Stimulated activated CD8-positive, alpha-beta memory T cell treated with anti-CD3 and anti-CD28 coated beads, Interleukin-12 subunit alpha, Interleukin-12 subunit beta, amount 100 ng/mL, for 24 hours (primary cell): ENCODE results near the gene AKAP8.

ENCODE experiments used
- DNase-seq: peaks from one replicate; pipeline ENCODE4 v3.0.0-alpha.2; 2020; ENCODE audit errors: extremely low read depth

The AKAP8 gene

DNA sequence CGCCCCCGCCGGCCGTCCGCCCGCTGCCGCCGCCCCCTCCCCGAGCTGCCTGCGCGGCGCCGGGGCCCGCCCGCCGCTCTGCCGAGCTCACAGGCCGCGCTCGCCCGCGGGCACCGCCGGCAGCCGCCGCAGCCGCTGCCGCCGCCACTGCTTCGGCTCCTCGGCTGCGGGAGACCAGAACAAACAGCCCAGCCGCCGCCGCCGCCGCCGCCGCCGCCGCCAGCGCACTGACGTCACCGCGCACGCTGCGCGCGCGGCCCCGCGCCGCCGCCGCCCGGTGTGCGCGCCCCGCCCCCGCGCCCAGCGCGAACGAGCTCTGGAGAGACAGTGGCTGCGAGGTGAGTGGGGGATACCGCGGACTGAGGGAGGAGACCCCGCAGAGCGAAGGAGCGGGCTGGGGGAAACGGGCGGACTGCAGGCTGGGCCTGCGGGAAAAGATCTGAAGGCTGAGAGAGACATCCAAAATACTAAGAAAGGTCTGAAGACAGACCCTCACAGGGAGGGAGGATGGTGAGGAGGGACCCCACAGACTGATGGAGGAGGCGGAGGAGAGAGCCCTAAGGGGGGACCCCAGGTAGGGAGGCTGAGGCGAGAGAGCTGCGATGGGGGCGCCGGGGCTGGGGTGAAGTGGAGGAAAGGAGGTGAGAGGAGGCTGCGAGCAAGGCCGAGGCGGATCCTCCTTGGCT is 47.1 kb downstream of the AKAP8 start, which contains the start of gene BRD4:
TSS of gene BRD4 (minus strand) at position 229 of the 686 bp plus-strand sequence. CDS start 59,440 bp downstream, outside the sequence.
- peak; percentile 43 for DNase-seq

DNA sequence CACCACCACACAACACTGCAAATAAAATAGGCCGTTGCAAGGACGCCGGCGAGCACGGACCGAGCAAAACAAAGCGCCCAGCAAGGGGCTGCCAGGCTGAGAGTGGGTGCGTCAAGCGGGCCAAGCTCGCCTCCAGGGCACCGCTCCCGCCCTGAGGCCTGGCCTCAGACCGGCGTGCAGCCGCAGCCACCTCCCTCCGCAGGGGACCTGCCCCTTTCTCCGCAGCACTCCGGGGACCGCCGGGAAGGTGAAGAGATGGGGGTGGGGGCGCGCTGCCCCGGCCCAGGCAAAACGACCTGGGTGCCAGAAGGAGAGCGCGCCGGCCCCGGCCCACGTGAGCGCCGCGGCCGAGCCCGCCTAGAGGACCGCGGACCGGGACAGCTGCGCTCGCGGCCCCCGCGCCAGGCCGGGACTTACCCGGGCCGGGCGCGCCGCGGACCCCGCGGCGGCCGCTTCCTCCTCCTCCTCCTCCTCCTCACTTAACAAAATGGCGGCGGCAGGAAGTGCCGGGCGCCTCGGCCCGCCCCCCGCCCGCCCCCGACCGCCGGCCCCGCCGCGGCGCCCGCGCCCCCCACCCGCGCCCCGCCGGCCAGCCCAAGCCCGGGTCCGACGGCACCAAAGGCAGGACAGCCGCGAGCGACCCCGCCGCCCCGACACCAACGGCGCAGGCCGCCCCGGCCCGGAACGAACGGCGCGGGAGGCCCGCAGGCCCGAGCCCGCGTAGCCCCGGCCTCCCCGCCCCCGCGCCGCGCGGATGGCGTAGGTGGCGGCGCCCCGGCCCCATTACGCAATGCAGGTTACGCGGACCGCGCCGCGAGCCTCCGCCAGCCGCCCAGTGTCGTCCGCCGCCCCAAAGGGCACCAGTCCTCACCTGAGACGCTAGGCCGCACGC is 47.9 kb downstream of the AKAP8 start:
- peak; percentile 28 for DNase-seq

DNA sequence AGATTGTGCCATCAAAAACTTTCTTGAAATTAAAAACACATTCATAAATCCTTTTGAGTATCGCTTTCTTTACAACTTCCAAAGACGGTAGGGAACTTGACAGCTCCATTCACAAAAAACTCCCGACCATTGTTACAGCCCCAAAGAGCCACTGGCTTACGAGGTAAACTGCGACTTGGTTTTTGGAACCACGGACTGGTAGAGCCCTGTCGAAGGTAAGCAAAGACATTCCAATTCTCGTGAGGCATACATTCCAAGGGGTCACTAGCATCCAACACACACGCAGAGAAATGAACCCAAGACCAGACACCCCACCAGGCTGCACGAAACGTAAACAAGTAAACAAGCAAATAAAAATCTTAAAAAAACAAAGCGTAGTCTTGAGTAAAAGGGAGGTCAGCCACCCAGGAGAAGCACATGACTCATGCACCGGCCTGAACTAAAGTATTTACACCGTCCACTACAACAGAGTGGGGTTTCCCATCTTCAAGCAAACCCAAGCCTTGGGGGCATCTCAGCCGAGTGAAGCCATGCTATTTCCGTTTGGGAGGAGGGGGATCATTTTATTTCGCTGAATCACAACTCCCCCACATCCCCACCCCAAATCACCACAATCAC is 48.7 kb downstream of the AKAP8 start:
- DNase-seq = no peak

DNA sequence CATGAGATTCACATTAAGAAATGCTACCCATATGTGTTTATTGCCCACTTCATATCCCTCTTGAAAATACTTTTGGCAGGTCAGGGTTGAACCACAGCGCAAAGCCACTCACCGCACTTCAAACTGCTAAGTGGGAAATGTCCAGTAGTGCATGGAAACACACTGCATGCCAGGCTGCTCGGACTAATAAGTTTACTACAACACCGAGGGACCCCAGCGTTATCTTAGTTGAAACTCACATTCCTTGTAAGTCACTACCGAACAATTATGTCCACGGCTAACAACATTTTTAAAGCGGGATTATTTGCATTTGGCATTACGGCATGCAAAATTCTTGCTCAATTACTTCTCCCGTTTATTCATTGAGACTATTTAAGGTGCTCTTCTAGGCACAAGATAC is 51.3 kb downstream of the AKAP8 start:
- DNase-seq = no peak

DNA sequence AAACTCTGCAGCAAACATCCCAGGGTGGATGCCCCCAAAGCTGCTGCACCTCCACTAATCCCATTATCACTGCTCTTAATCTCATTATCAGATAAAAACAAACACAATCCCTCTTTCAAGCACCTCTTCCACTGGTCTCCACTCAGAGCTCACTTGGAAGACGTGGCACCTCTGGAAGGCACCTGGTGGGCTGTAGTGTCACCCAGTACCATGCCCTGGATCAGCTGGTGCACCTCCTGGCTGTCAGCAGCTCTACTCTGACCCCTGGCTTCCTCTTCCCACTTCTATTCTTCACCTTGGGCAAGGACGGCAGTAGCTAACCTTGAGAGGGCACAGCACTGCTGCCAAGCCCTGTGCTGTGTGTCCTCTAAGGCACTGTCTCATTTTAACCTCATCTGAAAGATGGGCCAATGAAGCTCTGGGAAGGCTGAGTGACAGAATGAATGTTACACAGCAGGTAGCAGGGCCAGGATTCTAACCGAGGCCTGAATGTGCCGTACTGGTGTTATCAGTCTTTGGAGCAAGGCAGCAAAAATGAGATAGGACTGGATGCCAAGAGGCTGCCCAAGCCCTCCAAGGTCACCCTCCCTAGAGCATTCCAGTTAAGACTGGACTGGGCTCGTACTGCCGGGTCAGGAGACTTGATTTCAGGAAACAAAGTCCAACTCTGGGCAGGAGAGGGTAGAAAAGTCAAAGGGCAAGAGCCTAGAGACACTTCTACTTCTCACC is 54.6 kb downstream of the AKAP8 start:
- DNase-seq = no peak

DNA sequence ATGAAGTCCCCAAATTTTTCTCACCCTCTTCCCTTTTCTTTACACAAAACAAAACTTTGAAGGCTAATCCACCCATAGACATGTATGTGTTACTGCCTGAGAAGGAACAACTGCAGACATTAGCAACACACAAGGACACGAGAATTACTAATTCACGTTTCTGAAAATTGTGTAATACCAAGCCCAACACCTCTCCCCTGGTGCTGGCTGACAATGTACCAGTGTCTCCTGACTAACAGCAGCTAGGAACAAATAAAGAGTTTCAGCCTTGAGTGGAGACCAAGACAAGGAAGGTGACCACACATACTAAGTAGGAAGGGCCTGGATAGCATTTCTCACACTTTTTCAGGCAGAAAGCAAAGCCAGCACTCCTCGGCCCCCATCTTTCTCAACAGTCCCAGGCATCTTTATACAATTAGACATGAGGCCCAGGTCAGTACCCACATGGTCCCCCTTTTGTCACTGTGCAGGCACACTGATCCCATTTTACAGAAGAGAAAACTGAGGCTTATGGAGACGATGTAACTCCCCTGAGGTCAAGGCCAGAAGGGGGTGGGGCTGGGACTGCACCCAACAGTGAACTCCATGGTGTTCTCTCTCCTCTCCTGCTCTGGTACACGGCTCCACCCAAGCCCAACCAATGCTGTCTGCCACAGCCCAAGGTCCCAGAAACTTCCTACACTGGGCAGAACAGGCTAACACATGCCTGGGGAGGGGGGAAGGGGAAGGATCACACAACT is 55.9 kb downstream of the AKAP8 start:
- no peak for DNase-seq

DNA sequence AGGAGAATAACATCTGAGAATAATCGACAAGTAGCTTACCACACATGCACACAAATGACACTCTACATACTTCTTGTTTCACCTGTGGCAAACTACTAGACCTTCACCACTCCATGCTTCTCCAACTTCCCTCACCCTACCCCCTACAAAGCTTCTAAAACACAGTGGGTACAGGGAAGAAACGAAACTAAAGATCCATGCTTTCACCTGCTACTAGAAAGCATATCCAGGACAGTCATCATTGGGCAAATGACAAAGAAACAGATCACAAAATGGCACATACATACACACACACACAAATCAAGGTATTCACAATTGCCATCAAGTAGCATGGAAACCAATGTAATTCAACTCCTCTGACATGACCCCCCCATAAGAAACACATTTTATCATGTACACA is 57.8 kb downstream of the AKAP8 start:
- no peak for DNase-seq

DNA sequence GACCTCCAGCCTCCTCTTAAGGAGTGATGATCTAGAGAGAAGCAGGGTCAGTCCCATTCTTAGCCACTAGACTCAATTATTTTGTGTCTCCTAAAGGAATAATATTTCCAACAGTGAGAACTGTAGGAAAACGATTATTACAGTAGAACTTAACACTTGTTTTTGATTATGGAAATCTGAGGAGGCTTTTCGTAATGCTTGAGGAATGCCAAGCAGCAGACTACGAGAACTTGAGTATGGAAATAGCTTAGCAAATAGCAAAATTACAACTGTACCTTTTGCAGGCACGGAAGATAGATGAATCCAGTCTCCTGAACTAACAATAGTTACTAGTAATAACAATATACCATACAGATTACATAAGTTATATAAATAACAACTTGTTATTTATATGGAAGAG is 59.5 kb downstream of the AKAP8 start:
- no peak for DNase-seq

DNA sequence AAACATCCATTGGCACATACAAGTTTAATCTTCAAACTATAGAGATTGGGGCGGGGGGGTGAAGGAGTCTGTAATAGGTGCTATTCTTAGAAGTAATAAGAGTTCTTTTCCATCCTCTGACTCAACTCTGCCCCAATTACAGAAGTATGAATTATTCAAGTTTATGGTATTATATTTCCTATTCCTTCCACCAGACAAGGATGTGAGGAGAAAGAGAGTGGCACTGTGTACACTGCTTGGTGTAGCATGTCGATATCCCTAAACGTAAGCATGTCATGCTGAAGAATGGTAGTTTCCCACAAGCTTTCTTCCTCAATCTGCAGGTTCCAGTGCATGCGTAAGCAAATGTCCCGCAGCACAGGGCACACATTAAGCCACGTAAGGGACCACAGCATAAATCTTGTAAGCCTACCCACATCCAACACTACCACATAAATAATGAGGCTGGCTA is 61.3 kb downstream of the AKAP8 start:
- DNase-seq = no peak

DNA sequence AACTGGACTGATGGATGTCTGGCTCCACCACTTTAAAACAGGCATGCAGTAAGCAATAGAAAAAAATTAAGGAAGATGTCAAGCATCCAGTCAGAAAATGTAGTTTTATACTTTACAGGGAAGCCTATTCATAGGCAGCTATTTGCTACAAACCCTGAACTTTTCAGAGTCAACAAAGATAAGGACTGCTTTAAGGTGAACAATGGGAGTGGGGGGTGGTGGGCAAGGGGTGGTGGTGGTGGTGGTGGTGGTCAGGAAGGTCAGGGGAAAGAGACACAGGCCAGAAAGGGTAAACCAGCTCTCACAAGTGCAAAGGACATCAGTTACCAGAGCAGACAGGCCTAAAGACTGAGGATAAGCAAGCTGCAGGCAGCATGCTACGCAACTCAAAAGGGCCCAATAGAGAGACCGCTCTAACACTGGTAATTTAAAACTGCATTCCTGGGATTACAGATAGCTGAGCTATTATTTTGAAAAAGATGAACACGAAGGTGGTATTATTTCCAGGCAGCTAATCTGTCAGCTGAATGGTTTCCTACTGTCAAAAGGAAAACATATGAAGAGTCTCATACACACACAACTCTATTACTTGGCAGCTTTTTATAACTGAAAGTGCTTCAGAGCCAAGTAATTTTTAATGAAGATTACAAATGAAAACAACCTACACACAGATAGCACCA is 62.1 kb downstream of the AKAP8 start:
- no peak for DNase-seq

DNA sequence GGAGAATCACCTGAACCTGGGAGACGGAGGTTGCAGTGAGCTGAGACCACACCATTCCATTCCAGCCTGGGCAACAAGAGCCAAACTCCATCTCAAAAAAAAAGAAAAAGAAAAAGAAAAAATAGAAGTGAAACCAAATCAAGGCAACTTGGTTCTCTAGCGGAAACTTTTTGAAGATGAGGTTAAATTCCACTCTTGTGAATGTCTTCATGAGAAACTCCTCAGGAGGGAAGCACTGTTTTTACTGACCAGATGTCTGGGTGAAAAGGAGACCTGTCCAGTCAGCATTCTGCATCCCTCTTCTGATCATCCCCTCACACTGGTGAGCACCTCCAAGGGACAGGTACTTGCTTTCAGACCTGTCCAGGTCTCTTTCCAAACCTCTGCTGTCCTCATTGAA is 63.1 kb downstream of the AKAP8 start:
- no peak for DNase-seq

DNA sequence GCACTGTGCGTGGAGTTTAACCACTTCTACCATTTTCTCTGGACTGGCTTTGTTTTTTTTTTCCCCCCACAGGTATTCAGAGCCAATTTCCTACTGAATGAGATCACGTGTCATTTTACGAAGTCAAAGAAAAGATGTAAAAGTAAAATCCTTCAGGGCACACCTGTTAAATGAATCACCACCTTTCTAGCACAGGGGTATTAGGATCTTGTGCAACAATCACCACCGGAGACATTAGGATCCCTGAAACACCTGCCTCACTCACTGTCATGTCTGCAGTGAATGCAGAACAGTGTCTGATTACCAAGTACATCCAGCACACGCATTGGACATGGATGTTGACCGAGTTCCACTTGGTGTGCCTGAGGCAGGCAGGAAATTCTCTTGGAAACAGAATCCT is 64.5 kb downstream of the AKAP8 start:
- DNase-seq = no peak

DNA sequence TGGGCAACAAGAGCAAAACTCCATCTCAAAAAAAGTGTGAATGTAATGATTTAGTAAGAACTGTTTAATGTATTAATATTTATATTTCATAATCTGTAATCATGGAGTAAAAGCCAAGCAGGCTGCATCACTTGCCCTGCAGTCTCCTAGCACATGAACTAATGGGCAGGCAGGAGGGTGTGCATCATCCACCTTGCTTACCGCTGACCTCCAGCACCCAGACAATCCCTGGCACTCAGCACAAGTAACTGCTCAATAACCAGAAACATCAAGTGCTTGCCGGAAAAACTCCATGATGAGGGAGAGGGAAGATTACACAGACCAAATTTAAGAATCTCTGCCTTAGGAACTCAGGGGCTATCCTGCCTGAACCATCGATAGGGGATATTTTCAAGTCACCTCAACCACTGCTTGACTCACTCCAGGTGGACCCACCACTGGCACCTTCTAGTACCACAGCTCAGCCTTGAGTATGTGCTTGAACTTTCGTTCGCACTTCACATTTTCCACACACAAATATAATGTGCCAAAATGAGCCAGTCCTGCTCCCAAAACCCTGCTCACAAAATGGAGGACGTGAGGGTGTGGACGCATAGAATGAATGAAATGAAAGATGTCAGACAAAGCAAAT is 65.8 kb downstream of the AKAP8 start:
- no peak for DNase-seq

DNA sequence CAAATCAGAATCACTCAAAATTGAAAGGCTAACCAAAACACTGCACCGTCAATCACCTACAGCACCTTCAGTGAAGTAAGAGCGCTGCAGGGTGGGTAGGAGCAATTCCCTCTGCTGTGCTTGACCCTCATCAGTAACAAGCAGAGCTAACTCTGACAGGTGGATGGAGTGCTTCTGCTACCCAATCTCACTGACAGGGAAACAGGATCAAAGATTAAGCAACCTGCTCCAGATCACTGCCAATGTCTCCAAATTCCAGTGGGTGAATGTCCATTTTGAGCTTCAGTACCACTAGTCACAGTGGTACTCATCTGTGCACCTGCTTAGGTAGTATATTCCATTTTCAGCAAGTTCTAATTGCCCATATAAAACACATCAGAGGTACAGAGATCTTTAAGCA is 72.4 kb downstream of the AKAP8 start:
- no peak for DNase-seq

DNA sequence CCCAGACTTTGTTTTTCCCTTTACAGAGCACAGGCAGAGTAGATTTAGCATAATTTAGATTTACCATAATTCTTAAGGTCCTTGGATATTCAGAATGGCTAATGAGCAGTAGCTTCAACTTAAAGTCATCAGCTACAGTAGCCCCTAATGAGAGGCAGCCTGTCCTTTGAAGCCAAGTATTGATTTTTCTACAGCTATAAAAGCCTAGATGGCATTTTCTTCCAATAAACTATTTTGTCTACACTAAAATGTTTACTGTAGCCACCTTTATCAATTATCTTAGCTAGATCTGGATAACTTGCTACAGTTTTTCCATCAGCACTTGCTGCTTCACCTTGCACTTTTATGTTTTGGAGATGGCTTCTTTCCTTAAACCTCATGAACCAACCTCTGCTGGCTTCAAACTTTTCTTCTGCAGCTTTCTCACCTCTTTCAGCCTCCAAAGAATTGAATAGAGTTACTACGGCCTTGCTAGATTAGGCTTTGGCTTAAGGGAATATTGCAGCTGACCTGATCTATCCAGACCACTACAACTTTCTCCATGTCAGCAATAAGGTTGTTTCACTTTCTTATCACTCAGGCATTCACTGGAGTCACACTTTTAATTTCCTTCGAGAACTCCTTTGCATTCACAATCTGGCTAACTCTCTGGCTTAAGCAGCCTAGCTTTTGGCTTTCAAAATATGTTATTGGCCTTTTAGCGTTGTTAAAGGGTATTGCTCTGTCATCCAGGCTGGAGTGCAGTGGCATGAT is 73.8 kb downstream of the AKAP8 start:
- no peak for DNase-seq

DNA sequence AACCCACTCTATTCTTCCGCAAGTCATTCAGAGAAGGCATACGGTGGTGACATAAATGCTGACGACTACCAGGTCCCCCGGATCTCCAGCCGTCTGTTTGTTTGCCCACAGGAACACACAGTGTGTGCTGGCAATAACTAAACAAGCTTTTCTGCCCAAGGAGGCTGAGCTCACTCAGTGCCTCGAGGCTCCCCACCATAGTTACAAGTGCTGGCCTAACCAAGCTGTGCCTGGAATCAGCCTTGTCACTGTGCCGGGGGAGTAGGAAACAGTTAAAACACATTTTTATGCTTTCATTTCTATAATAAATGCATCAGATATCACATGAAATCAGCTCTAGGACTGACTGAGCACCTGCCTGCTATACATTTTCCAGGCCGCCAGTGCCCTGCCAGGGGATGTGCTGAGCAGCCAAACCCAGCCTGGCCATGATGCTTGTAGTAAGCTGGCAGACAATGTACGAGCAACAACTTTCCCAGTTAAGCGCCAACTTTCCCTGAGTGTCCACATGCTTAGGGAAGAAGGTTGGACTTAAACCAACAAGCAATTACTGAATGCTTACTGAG is 75.4 kb downstream of the AKAP8 start:
- no peak for DNase-seq
